ENCODE results near the gene TMEM128. TPM values are rescaled to one million over a fixed set of nuclear protein-coding genes. Genes with fewer than 3 reads are reported as not detected.
"Not testable (repeated sequence)": the region's sequence is repeated elsewhere in the genome, so short reads cannot be mapped to it uniquely, and the experiment has no call there.

Gene TMEM128
- total and polyA plus RNA-seq, 8 donors: 18.5 to 43.3 (median 40.4) TPM

- Histone ChIP-seq H3K9me3 (no peaks in the 10 kb centered on the region), H3K27ac (no peak overlapping the region), H3K4me3 (no peak overlapping the region), H3K36me3 (no peaks in the 10 kb centered on the region), H3K4me1 (no peaks in the 10 kb centered on the region), H3K27me3 (no peaks in the 10 kb centered on the region)
- TF ChIP-seq CTCF (IDR thresholded peaks at IDR 0.05): peak in 1 of 2 donors; percentile 39
- DNase-seq (peak in 1 of 4 donors; percentile 12), ATAC-seq (peak; percentile 84)
- intact Hi-C loops (cut with DNase I): no loop called here
These were observed 12.2 kb upstream of the TMEM128 start for GRCh38 chr4:4260185-4260751.

GRCh38 chr4:4259484-4260100, 11.6 kb upstream of the TMEM128 start:
- Histone ChIP-seq H3K4me1 (no peaks in the 10 kb centered on the region), H3K36me3 (no peaks in the 10 kb centered on the region), H3K9me3 (no peaks in the 10 kb centered on the region), H3K27ac (no peak overlapping the region), H3K27me3 (no peaks in the 10 kb centered on the region), H3K4me3 (no peak overlapping the region)
- no peak for TF ChIP-seq CTCF (IDR thresholded peaks at IDR 0.05)
- DNase-seq: no peak
- peak; percentile 20 for ATAC-seq
- intact Hi-C loops (cut with DNase I): no loop called here

- H3K4me3 ChIP-seq; H3K9me3 ChIP-seq; ATAC-seq; H3K27me3 ChIP-seq; H3K36me3 ChIP-seq; DNase-seq; intact Hi-C loops (cut with DNase I); H3K4me1 ChIP-seq; H3K27ac ChIP-seq: not testable (repeated sequence)
These were observed 9.7 kb upstream of the TMEM128 start for GRCh38 chr4:4257705-4258104.

DNA sequence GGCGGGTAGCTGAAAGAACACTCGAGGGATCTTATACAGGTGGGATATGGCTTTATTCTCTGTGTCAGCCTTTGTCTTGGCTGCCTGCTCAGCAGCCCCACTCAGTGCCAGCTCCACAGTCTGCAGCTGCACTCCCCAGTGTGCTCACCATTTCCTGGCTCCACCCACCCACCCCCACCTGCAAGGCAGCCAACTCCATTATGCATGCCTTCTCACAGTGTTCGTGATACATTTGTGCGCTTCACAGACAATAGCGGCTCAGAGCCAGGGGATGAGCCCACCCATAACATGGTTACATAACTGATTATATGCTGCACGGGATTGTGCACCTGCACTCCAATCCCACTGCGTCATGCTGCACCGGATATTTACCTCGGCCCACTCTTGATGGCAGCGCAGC, 8.8 kb upstream of the TMEM128 start:
- Histone ChIP-seq H3K27ac (no peak overlapping the region), H3K4me3 (no peak overlapping the region), H3K4me1 (no peaks in the 10 kb centered on the region), H3K9me3 (no peaks in the 10 kb centered on the region), H3K36me3 (no peaks in the 10 kb centered on the region), H3K27me3 (no peaks in the 10 kb centered on the region)
- no peak for DNase-seq
- no peak for TF ChIP-seq CTCF (IDR thresholded peaks at IDR 0.05)
- intact Hi-C loops (cut with DNase I): no loop called here
- no peak for ATAC-seq

DNA sequence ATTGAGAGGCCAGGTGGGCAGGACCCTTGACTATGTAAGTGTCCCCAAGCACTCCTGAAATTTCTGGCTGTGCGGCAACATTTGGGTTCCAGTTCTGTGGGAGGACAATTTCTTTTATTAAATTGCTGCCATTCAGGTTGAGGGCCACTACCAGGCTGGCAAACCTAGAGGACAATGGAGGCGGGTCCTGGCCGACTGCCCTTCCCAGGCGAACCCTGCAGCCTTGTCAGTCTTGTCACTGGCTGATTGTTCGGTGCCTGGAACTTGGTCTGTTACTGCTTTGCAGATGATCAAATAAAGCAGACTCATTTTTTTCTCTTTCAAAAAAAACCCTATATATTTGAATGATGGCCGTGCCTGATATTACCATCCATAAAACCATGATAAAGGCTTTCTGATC, 6.6 kb upstream of the TMEM128 start:
- H3K27ac ChIP-seq: no peak overlapping the region
- no peak for ATAC-seq
- H3K9me3 ChIP-seq: no peaks in the 10 kb centered on the region
- no peak overlapping the region for H3K4me3 ChIP-seq
- no peaks in the 10 kb centered on the region for H3K4me1 ChIP-seq
- TF ChIP-seq CTCF (IDR thresholded peaks at IDR 0.05): no peak
- DNase-seq: no peak
- no peaks in the 10 kb centered on the region for H3K36me3 ChIP-seq
- intact Hi-C loops (cut with DNase I): loop anchor here in 1 of 2 donors (5.0 kb wide), 1 partner anchor 78 kb away; no protein-coding TSS in a partner anchor
- no peaks in the 10 kb centered on the region for H3K27me3 ChIP-seq

Measured in left lung (tissue), 10 donors.